HepG2 (cell line): ENCODE results near the gene MTA2. TPM values are rescaled to one million over a fixed set of nuclear protein-coding genes. Genes with fewer than 3 reads are reported as not detected.

ENCODE experiments used
- ATAC-seq: fragments of 200-7000 bp; cut with Tn5 transposase; 3 replicates; pipeline ENCODE4 v1.9.1; 2020; ENCODE audit warnings: mild to moderate bottlenecking, moderate library complexity
- BruUV-seq: library from RNA; stranded (reverse); fragments of 400-500 nt; replicated peaks from 2 replicates; lab custom pipeline; 2021; lab: Mats Ljungman, UMichigan
- CTCF ChIA-PET: fragments of 300-600 bp; formaldehyde crosslinking; extraction: SDS; loops from one replicate; lab custom pipeline; 2021; ENCODE audit warnings: low total read pairs, inconsistent platforms, low intra/inter-chr PET ratio; lab: Yijun Ruan, JAX
- POLR2A ChIA-PET: fragments of 350-600 bp; sonication (Branson Sonifier 250); formaldehyde crosslinking; loops from one replicate; lab custom pipeline; 2020; ENCODE audit warnings: antibody characterized with exemption, inconsistent platforms; lab: Yijun Ruan, JAX
- DNase-seq: peaks from one replicate; pipeline ENCODE4 v3.0.0-alpha.2; 2015; ENCODE audit warnings: low spot score
- FAIRE-seq: peaks from 3 replicates; lab custom pipeline; 2011; peaks lifted over from hg19 to GRCh38; lab: Jason Lieb, UNC
- H2AFZ ChIP-seq: one replicate; pipeline ENCODE4 v1.6.1; 2011; ENCODE audit warnings: low read length, inconsistent platforms
- H3K27ac ChIP-seq: fragments of 300-600 bp; 3 replicates; pipeline ENCODE4 v1.8.0; 2011; ENCODE audit warnings: mixed run types, mild to moderate bottlenecking, mixed read lengths, low read length, inconsistent platforms; ENCODE audit not compliant: insufficient read depth; ENCODE audit errors: extremely low read length
- H3K27me3 ChIP-seq, 2 experiments: fragments of 200-600 bp in 1 of 2; 2 replicates in 1 of 2; 3 replicates in 1 of 2; pipeline versions ENCODE4 v1.6.0 to v1.8.0; 2011; ENCODE audit warnings: low read length in 2 of 2, mild to moderate bottlenecking in 2 of 2, moderate library complexity in 2 of 2, inconsistent platforms in 1 of 2; ENCODE audit not compliant: insufficient read depth in 2 of 2, control insufficient read depth in 1 of 2
- H3K36me3 ChIP-seq, 2 experiments: fragments of 200-600 bp in 1 of 2; replicated peaks in 1 of 2; 2 replicates in 1 of 2; 3 replicates in 1 of 2; pipeline versions ENCODE4 v1.5.1 to v1.8.0; 2011; ENCODE audit warnings: low read length in 2 of 2, inconsistent platforms in 1 of 2; ENCODE audit not compliant: insufficient read depth in 2 of 2, control insufficient read depth in 1 of 2
- H3K4me1 ChIP-seq: 2 replicates; pipeline ENCODE4 v1.5.1; 2012; ENCODE audit warnings: low read length, inconsistent platforms; ENCODE audit not compliant: insufficient read depth
- H3K4me2 ChIP-seq: 2 replicates; pipeline ENCODE4 v1.6.0; 2011; ENCODE audit warnings: low read depth, low read length, inconsistent platforms
- H3K4me3 ChIP-seq, 3 experiments: fragments of 200-600 bp in 1 of 3; sonication (generic), shearing (Covaris generic) in 1 of 3; replicated peaks in 1 of 3; 2 replicates each; pipeline ENCODE4 v1.5.1; 2011 to 2016; ENCODE audit warnings: low read length in 3 of 3, inconsistent platforms in 2 of 3, low read depth in 2 of 3, mild to moderate bottlenecking in 2 of 3, control low read depth in 1 of 3, mixed read lengths in 1 of 3; ENCODE audit not compliant: insufficient read depth in 1 of 3
- H3K79me2 ChIP-seq: one replicate; pipeline ENCODE4 v1.6.1; 2011; ENCODE audit warnings: low read length, inconsistent platforms; ENCODE audit not compliant: insufficient read depth
- H3K9ac ChIP-seq: 2 replicates; pipeline ENCODE4 v1.6.0; 2011; ENCODE audit warnings: mild to moderate bottlenecking, low read depth, low read length, inconsistent platforms; ENCODE audit not compliant: insufficient read depth
- H3K9me3 ChIP-seq: 2 replicates; pipeline ENCODE4 v1.5.1; 2012; ENCODE audit warnings: mild to moderate bottlenecking, low read length
- H4K20me1 ChIP-seq: 2 replicates; pipeline ENCODE4 v1.6.0; 2011; ENCODE audit warnings: inconsistent platforms, mild to moderate bottlenecking, low read length, moderate library complexity; ENCODE audit not compliant: insufficient read depth
- RBFOX2 ChIP-seq: fragments of 200-400 bp; formaldehyde crosslinking; IDR thresholded peaks from 2 replicates; pipeline ENCODE4 v1.6.1; 2017; ENCODE audit warnings: low read depth, mild to moderate bottlenecking, low read length
- SNAI1 ChIP-seq: sonication (generic); formaldehyde crosslinking; IDR thresholded peaks from 2 replicates; pipeline ENCODE4 v1.5.0; 2020; ENCODE audit warnings: mild to moderate bottlenecking, missing genetic modification reagents, borderline replicate concordance
- ZBTB3 ChIP-seq: sonication (generic); formaldehyde crosslinking; IDR thresholded peaks from 2 replicates; pipeline ENCODE4 v1.4.0; 2020; ENCODE audit warnings: low read depth, mild to moderate bottlenecking, moderate library complexity, missing genetic modification reagents, borderline replicate concordance
- ZNF235 ChIP-seq: sonication (generic); formaldehyde crosslinking; IDR thresholded peaks from 2 replicates; pipeline ENCODE4 v1.8.1; 2023; ENCODE audit warnings: mild to moderate bottlenecking, missing genetic modification reagents, borderline replicate concordance
- WGBS: methylation state at CpG from one replicate; pipeline ENCODE4 v1.1.6; 2017; ENCODE audit warnings: low lambda C conversion rate; 5-methylcytosine and 5-hydroxymethylcytosine counted together
- in situ Hi-C: cut with HindIII; loops from 2 replicates; pipeline ENCODE4 v1.10.0; 2017; ENCODE audit warnings: low pct_unique_long_range_greater_than_20kb; ENCODE audit not compliant: extremely low pct_ligation_motif_present
- intact Hi-C: fragments of 100-400 bp; cut with micrococcal nuclease; formaldehyde crosslinking; loops from one replicate; pipeline ENCODE4 v1.10.0; 2022; ENCODE audit not compliant: unreplicated experiment
- polyA plus RNA-seq, 8 experiments: library from polyadenylated mRNA; depleted of rRNA in 3 of 8; stranded (reverse) in 7 of 8; unstranded in 1 of 8; fragments of >200 nt; fragmentation: Illumina TruSeq in 4 of 8; extraction: Trizol in 4 of 8; gene quantifications; 2 replicates each; pipeline versions ENCODE4 v1.2.1 to v1.2.3, GENCODE V29; 2011 to 2016; ENCODE audit warnings: low read depth in 4 of 8, missing spikeins in 1 of 8, mixed read lengths in 1 of 8; ENCODE audit not compliant: insufficient read depth in 1 of 8
- total RNA-seq, 5 experiments: library from RNA; depleted of rRNA; stranded (reverse); fragments of >200 nt; fragmentation: Illumina TruSeq; extraction: Trizol; gene quantifications; 2 replicates each; pipeline ENCODE4 v1.2.3, GENCODE V29; 2016; ENCODE audit warnings: low read depth in 1 of 5

MTA2 gene
- total and polyA plus RNA-seq, 2 of the 13 experiments (the other 11 are each of a cell fraction or from before 2014, with no cell fraction given), result 14.0 to 70.0 TPM

DNA sequence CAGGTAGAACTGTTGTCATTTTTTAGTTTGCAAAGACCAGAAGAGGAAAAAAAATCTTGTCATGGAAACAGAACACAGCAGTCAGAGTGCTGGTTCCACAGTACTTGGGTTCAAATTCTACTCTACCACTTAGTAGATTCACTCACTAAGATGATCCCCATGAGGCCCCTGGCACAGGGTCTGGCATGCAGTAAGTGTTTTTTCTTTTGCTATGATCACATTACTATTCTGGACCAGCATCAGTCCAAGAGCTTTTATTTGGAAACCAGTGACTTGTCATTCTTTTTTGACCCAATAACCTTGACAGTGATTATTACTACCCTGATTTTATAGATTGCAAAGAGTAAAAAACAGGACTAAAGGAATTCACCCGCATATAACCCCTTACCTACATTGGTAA lies 32.1 kb downstream of the MTA2 start:
- no peak overlapping the region for H3K27ac ChIP-seq
- H3K4me2 ChIP-seq, result no peak overlapping the region
- ChIA-PET CTCF (no interaction called here), POLR2A (interaction anchor here (0.6 to 2.2 kb wide), 3 partner anchors 22 to 148 kb away, joined by 3 to 8 read pairs (median 3); partner anchors contain the start of gene TUT1)
- H3K9me3 ChIP-seq, result no peaks in the 10 kb centered on the region
- 84% methylated on average over 1 of the region's 1 CpG for WGBS
- ATAC-seq (no peak), FAIRE-seq (no peak), DNase-seq (no peak)
- in situ Hi-C loops, result no loop called here
- peaks cover 68% of the 10 kb centered on the region for H3K79me2 ChIP-seq
- no TSS peak for BruUV-seq
- peaks cover 16% of the 10 kb centered on the region for H4K20me1 ChIP-seq
- TF ChIP-seq ZBTB3, result no peak
- TF ChIP-seq RBFOX2, result peak; percentile 58
- peaks cover 17 to 61% of the 10 kb centered on the region in 2 experiments for H3K36me3 ChIP-seq
- peaks cover 80% of the 10 kb centered on the region for H3K4me1 ChIP-seq
- H3K9ac ChIP-seq, result no peak overlapping the region
- intact Hi-C loops, result no loop called here
- no peak overlapping the region for H3K4me3 ChIP-seq
- no peaks in the 10 kb centered on the region; a peak in 1 of 5 replicates for H3K27me3 ChIP-seq
- no peak overlapping the region for H2AFZ ChIP-seq

DNA sequence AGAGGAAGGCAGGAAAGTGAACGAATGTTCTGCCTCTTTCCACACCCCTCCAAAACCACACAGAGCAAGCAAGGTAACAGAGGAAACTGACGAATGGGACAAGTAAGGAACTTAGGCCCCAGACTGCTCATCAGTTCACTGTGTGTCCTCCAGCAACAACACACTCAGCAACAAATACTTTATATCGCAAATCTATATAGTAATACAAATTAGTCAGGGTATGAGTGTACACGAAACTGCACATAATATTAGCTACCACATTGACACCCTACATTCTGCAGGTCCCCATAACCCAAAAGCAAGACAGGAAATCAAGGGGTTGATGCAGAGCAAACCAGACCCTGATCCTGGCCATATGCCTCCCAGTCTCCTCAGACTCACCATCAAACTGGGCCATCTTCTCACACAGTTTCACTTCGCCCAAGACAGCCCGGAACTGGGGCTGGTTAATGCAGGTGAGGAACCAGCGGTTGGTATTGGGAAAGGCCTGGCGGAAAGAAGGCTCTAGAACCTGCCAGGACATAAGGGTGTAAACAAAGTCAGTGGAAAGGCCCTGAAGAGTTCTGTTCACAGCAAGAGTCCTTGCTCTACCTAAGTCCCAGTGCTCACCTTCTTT lies 34.5 kb downstream of the MTA2 start:
- DNase-seq, result no peak
- H3K27me3 ChIP-seq, result no peaks in the 10 kb centered on the region
- ATAC-seq, result no peak
- CTCF ChIA-PET, result no interaction called here
- H3K9me3 ChIP-seq, result no peaks in the 10 kb centered on the region
- H3K4me2 ChIP-seq, result no peak overlapping the region
- no peak for FAIRE-seq
- peaks cover 19% of the 10 kb centered on the region for H4K20me1 ChIP-seq
- in situ Hi-C loops, result no loop called here
- H3K4me3 ChIP-seq, result no peak overlapping the region
- H3K27ac ChIP-seq, result no peak overlapping the region
- no peak overlapping the region for H2AFZ ChIP-seq
- no peak overlapping the region for H3K9ac ChIP-seq
- intact Hi-C loops, result no loop called here
- POLR2A ChIA-PET, result interaction anchor here (0.7 kb wide), 1 partner anchor 24 kb away, joined by 5 read pairs; the partner anchor contains the start of gene TUT1
- BruUV-seq, result no TSS peak
- 96% methylated on average over 8 of the region's 8 CpGs for WGBS
- no peak for TF ChIP-seq SNAI1 (CRISPR knock-in tag)
- TF ChIP-seq ZNF235 (CRISPR knock-in tag), result no peak
- H3K4me1 ChIP-seq, result peaks cover 90% of the 10 kb centered on the region
- peaks cover 17 to 77% of the 10 kb centered on the region in 2 experiments for H3K36me3 ChIP-seq
- H3K79me2 ChIP-seq, result peaks cover 50% of the 10 kb centered on the region
